IPS-18c (cell line): ENCODE measurements around the gene KCTD20.
"Not testable (repeated sequence)": the region's sequence is repeated elsewhere in the genome, so short reads cannot be mapped to it uniquely, and the experiment has no call there.

Experiments used
- H3K4me3 ChIP-seq: 2 replicates; pipeline ENCODE4 v1.7.0; 2013; ENCODE audit warnings: low read depth, mild to moderate bottlenecking, low read length, moderate library complexity; ENCODE audit not compliant: insufficient read depth
- H3K9me3 ChIP-seq: one replicate; pipeline ENCODE4 v1.6.1; 2013; ENCODE audit warnings: mild to moderate bottlenecking, low read length, moderate library complexity; ENCODE audit not compliant: control insufficient read depth, insufficient read depth

Gene KCTD20

GRCh38 chr6:36441307-36441894 is 1.4 kb upstream of the KCTD20 start:
- Histone ChIP-seq H3K4me3 (no peak overlapping the region), H3K9me3 (peaks cover 2% of the 10 kb centered on the region)

GRCh38 chr6:36442103-36442670 is 613 bp upstream of the KCTD20 start:
- Histone ChIP-seq H3K9me3 (peaks cover 2% of the 10 kb centered on the region), H3K4me3 (peak overlapping the region; percentile 89)

GRCh38 chr6:36443471-36444428 is 950 bp downstream of the KCTD20 start:
- H3K9me3 ChIP-seq = peaks cover 2% of the 10 kb centered on the region
- H3K4me3 ChIP-seq = peak overlapping the region; percentile 89

- no peak overlapping the region for H3K4me3 ChIP-seq
- H3K9me3 ChIP-seq = peaks cover 2% of the 10 kb centered on the region
Measured at GRCh38 chr6:36444470-36444869, 1.7 kb downstream of the KCTD20 start.

GRCh38 chr6:36445621-36446020 is 2.8 kb downstream of the KCTD20 start:
- peaks cover 2% of the 10 kb centered on the region for H3K9me3 ChIP-seq
- no peak overlapping the region for H3K4me3 ChIP-seq

GRCh38 chr6:36449173-36449572 is 6.4 kb downstream of the KCTD20 start:
- not testable (repeated sequence) for H3K4me3 ChIP-seq, H3K9me3 ChIP-seq

GRCh38 chr6:36452897-36453296 is 10.1 kb downstream of the KCTD20 start:
- H3K4me3 ChIP-seq, H3K9me3 ChIP-seq: not testable (repeated sequence)

GRCh38 chr6:36455486-36456027 is 12.8 kb downstream of the KCTD20 start:
- H3K9me3 ChIP-seq = no peaks in the 10 kb centered on the region

GRCh38 chr6:36459501-36459900 is 16.7 kb downstream of the KCTD20 start:
- no peaks in the 10 kb centered on the region for H3K9me3 ChIP-seq

More at GRCh38 chr6:36455486-36456027, 12.8 kb downstream of the KCTD20 start:
- H3K4me3 ChIP-seq = no peak overlapping the region

GRCh38 chr6:36460916-36461315 is 18.1 kb downstream of the KCTD20 start:
- H3K4me3 ChIP-seq = no peak overlapping the region
- H3K9me3 ChIP-seq = no peaks in the 10 kb centered on the region

More at GRCh38 chr6:36459501-36459900, 16.7 kb downstream of the KCTD20 start:
- H3K4me3 ChIP-seq = no peak overlapping the region

- no peaks in the 10 kb centered on the region for H3K9me3 ChIP-seq
- H3K4me3 ChIP-seq = no peak overlapping the region
Measured at GRCh38 chr6:36461646-36462045, 18.8 kb downstream of the KCTD20 start.

- H3K4me3 ChIP-seq = no peak overlapping the region
- H3K9me3 ChIP-seq = no peaks in the 10 kb centered on the region
Measured at GRCh38 chr6:36463676-36464075, 20.9 kb downstream of the KCTD20 start.

- H3K9me3 ChIP-seq = no peaks in the 10 kb centered on the region
- H3K4me3 ChIP-seq = no peak overlapping the region
Measured at GRCh38 chr6:36464233-36464632, 21.4 kb downstream of the KCTD20 start.

- no peaks in the 10 kb centered on the region for H3K9me3 ChIP-seq
- H3K4me3 ChIP-seq = no peak overlapping the region
Measured at GRCh38 chr6:36467625-36468024, 24.8 kb downstream of the KCTD20 start.

GRCh38 chr6:36469148-36469661 is 26.4 kb downstream of the KCTD20 start:
- Histone ChIP-seq H3K9me3 (no peaks in the 10 kb centered on the region), H3K4me3 (no peak overlapping the region)

- Histone ChIP-seq H3K9me3 (no peaks in the 10 kb centered on the region), H3K4me3 (no peak overlapping the region)
Measured at GRCh38 chr6:36469946-36470345, 27.1 kb downstream of the KCTD20 start.

- no peak overlapping the region for H3K4me3 ChIP-seq
Measured at GRCh38 chr6:36478051-36478526, 35.3 kb downstream of the KCTD20 start.

More at GRCh38 chr6:36478051-36478526, 35.3 kb downstream of the KCTD20 start:
- H3K9me3 ChIP-seq = no peaks in the 10 kb centered on the region
